Heart left ventricle (tissue), 13 donors: ENCODE results near the gene SPEF1.

Experiments
- CTCF ChIP-seq, 12 donors: fragments of 200-600 bp; sonication (generic) in 4 of 12; IDR thresholded peaks; one replicate each; pipeline versions ENCODE4 v1.5.0 to v1.8.0; 2018 to 2022; ENCODE audit warnings: antibody characterized with exemption in 12 of 12, mild to moderate bottlenecking in 5 of 12
- POLR2A ChIP-seq, 2 donors: fragments of 450-650 bp; IDR thresholded peaks; one replicate each; pipeline ENCODE4 v1.6.1; 2017; ENCODE audit warnings: antibody characterized with exemption in 2 of 2, mild to moderate bottlenecking in 2 of 2, moderate library complexity in 2 of 2
- donor health status: ischemic (EF 13 %, LVEDD 7.1; RV severe dilation, severe dysfunction).
- donor health status: DM: no; HTN: yes; CAD: no.
- donor health status: DM: no; HTN: no; CAD: no.
- donor health status: ischemic (EF 25% LVEDD 6.9; RV normal size, moderate dysfunction).
- donor health status: ischemic (EF 25% LVEDD 5.7; RV mildly dilated, moderate dysfunction).
- donor health status: ischemic (EF 35%, LVEDD 5.7; RV mildly dilated, moderate dysfunction).
- donor health status: nonischemic (EF 11% LVEDD 7.7; RV severe dilation, severe dysfunction).
- donor health status: DM: yes; HTN: yes; CAD: no.
- donor health status: PGD.
- donor health status: ischemic (EF 29% LVEDD 5.4; RV normal size, mild dysfunction).
- donor health status: nonischemic (EF 23%, LVEDD 6.1; RV moderate dilation, normal function).

- TF ChIP-seq CTCF (IDR thresholded peaks at IDR 0.05): no peak
- no peak for TF ChIP-seq POLR2A (IDR thresholded peaks at IDR 0.05)
These were observed 33.8 kb upstream of the SPEF1 start for GRCh38 chr20:3814928-3815495.
